GM12865 (cell line): ENCODE data around the gene PTPA.

Experiments used
- DNase-seq: peaks from one replicate; pipeline ENCODE4 v3.0.0; 2010; ENCODE audit warnings: low read depth
- H3K4me3 ChIP-seq: 2 replicates; pipeline ENCODE4 v1.5.1; 2011; ENCODE audit warnings: mild to moderate bottlenecking, low read depth, low read length, control low read depth
- CTCF ChIP-seq: IDR thresholded peaks from 2 replicates; pipeline ENCODE4 v1.5.1; 2011; ENCODE audit warnings: low read length, control low read depth, low read depth, inconsistent platforms; ENCODE audit not compliant: insufficient read depth; ENCODE audit errors: missing control alignments

The PTPA gene

DNA sequence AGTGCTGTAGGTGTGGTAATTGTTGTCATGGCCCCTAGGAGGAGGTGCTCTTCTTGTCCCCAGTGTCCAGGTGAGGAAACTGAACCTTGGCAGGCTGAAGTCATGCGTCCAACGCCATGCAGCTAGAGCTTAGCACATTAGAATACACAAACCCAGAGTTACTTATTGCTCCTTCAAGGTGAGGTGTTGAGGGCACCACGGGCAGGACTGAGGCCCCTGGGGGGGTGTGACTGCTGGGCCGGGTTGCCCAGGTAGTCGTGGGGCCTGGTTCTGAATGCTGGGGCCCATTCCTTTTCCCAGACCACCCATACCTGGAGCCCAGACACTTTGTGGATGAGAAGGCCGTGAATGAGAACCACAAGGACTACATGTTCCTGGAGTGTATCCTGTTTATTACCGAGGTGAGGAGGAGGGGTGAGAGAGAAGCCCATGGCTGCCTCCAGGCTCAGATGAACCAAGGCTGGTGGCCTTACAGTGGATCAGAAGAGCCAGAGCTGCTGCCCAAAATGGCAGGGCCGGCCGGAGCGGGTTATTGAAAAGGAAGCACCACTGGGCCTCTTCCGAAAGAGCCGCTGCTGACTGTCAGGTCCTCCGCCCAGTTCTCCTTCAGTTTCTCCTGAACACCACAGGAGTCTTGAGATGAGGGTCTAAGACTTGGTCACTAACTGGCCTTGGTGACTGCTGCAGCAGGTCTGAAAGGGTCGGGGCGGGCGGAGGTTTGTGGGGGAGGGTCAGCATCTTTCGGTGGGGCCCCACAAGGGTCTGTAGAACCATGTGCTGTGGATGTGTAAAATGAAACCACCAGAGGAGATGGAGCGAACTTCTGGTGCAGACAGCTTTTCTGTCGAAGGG is 26.3 kb downstream of the PTPA start:
- no peak for TF ChIP-seq CTCF
- H3K4me3 ChIP-seq: no peak overlapping the region
- no peak for DNase-seq

DNA sequence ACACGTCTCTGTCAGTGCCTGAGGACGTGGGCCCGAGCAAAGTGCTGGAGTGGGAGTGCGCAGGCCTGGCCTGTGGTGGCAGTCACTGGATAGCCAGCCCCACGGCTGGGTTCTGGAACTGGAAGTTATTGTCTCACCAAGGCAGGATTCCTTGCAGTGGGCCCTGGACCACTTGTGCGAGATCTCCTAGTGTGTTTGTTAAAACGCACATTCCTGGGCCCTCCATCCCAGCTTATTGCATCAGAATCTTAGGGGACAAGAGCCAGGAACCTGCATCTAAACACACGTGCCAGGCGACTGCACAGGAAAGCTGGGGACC is 26.9 kb downstream of the PTPA start:
- H3K4me3 ChIP-seq: no peak overlapping the region
- no peak for DNase-seq
- no peak for TF ChIP-seq CTCF

DNA sequence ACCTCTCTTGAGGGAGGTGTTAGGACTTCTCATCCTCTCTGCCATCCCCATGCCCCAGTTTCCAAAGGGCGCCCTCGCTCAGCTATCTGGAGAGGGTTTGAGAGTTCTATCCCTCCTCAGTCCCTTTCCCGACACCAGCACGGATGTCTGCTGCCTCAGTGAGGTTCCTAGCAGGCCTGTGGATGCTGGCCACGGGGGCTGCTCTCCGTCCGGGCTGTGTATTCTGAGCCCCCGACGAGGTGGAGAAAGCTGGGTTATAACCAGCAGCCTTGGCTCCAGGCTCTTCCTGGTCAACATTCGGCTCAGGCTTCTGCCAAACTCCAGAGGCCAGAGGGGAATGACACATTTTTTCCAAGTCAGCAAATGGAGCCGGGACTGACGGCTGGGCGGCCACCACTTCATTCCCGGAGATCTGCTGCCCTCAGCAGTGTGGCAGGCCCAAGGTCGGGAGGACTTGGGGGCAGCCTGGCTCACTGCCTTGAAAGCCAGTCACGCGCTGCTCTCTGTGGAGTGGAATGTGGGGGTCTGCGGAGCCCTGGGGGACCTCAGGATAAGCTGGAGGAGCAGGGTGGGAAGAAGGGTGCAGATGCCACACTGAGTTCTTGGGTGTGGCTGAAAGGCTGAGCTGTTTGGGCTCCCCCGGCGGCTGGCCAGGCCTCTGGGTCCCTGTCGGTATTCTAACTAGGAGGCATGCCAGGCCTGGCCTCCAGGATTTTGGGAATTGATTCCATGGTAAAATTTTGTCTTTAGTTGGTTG is 27.4 kb downstream of the PTPA start:
- H3K4me3 ChIP-seq: no peak overlapping the region
- no peak for TF ChIP-seq CTCF
- DNase-seq: no peak

DNA sequence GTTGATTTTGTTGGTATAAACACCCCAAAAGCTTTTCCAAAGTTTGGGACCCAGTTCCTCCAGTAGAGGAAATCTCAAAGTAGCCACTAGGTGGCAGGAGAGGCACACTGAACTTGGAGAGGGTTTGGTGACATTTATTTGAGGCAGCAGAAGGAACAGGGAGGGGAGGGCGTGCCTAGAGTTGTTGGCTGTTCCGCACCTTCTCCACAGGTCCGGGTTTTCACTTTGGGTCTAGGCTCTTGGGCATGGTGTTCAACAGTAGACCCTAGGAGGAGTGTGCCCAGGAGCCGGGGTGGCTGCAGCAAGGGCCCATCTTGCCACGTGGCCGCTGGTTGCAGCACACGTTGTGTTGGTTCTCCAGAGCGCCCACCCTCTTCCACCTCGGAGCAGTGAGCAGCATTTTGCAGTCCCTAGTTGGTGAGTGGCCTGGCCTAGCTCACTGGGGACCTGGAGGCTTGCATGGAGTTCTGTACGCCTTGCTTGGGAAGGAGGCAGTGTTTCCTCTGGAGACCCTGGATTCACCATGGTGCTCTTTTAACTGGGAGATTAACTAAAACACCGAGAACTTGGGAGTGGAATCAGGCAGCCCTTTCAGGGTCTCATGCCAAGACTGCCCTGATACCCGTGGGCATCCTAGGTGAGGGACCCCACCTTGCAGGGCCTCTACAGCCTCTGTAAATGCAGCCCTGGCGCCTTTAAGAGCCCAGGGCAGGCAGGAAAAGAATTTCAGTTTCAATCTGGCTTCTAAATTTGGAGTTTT is 28.2 kb downstream of the PTPA start:
- H3K4me3 ChIP-seq: peak overlapping the region; percentile 68
- TF ChIP-seq CTCF: peak; percentile 86
- peak; percentile 89 for DNase-seq

GRCh38 chr9:129139993-129140396 is 28.8 kb downstream of the PTPA start:
- TF ChIP-seq CTCF: no peak
- H3K4me3 ChIP-seq: peak overlapping the region; percentile 68
- peak; percentile 98 for DNase-seq

GRCh38 chr9:129140397-129141065 is 29.3 kb downstream of the PTPA start:
- TF ChIP-seq CTCF: no peak
- H3K4me3 ChIP-seq: peak overlapping the region; percentile 68
- peak; percentile 51 for DNase-seq
